ENCODE data around the gene RAP1GAP2.

Gene RAP1GAP2

DNA sequence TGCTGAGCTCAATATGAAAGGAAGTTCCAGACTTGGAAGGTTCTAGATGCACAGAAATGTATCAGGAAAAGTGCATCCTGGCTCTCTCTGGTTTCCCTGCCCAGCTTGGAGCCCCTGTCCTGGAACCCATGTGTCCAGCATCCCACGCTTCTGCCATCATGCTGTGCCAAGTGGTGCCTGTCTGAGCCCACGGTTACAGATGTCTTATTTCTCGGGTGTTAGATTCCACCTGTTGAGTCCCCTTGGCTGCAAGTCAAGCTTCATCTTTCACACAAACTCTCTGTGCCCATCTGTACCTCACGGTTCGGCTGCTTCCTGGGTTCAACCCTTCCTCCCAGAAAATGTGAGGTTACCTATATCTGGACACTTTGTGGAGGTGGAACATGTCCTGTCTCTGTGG, 244.6 kb downstream of the RAP1GAP2 start:
- Histone ChIP-seq H3K4me3 (ENCODE audit: low read depth in 1 of 2, low read length in 2 of 2) (no peak overlapping the region), H4K20me1 (ENCODE audit: insufficient read depth, low read length) (no peaks in the 10 kb centered on the region), H3K9me3 (ENCODE audit: insufficient read depth, low read length, severe bottlenecking) (peaks cover 2% of the 10 kb centered on the region), H3K9ac (ENCODE audit: low read depth, low read length) (no peak overlapping the region), H3K27me3 (ENCODE audit: insufficient read depth, low read length, poor library complexity) (peaks cover 2% of the 10 kb centered on the region), H3K79me2 (ENCODE audit: insufficient read depth, low read length) (no peaks in the 10 kb centered on the region), H2AFZ (ENCODE audit: low read depth, low read length) (no peak overlapping the region), H3K4me2 (ENCODE audit: insufficient read depth, low read length) (no peak overlapping the region), H3K27ac (ENCODE audit: low read length) (no peak overlapping the region), H3K36me3 (ENCODE audit: insufficient read depth, low read length) (no peaks in the 10 kb centered on the region), H3K4me1 (ENCODE audit: insufficient read depth, low read length) (no peaks in the 10 kb centered on the region)
- no peak for ATAC-seq (ENCODE audit: insufficient read depth, low read depth)
- no peak for DNase-seq
- TF ChIP-seq EZH2 (IDR thresholded peaks at IDR 0.05; ENCODE audit: borderline replicate concordance, low read depth, low read length, severe bottlenecking) = no peak
- TF ChIP-seq, protein P1, sequence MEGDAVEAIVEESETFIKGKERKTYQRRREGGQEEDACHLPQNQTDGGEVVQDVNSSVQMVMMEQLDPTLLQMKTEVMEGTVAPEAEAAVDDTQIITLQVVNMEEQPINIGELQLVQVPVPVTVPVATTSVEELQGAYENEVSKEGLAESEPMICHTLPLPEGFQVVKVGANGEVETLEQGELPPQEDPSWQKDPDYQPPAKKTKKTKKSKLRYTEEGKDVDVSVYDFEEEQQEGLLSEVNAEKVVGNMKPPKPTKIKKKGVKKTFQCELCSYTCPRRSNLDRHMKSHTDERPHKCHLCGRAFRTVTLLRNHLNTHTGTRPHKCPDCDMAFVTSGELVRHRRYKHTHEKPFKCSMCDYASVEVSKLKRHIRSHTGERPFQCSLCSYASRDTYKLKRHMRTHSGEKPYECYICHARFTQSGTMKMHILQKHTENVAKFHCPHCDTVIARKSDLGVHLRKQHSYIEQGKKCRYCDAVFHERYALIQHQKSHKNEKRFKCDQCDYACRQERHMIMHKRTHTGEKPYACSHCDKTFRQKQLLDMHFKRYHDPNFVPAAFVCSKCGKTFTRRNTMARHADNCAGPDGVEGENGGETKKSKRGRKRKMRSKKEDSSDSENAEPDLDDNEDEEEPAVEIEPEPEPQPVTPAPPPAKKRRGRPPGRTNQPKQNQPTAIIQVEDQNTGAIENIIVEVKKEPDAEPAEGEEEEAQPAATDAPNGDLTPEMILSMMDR (IDR thresholded peaks at IDR 0.05; ENCODE audit: borderline replicate concordance, extremely low read depth, low read length, poor library complexity, severe bottlenecking) = no peak

DNA sequence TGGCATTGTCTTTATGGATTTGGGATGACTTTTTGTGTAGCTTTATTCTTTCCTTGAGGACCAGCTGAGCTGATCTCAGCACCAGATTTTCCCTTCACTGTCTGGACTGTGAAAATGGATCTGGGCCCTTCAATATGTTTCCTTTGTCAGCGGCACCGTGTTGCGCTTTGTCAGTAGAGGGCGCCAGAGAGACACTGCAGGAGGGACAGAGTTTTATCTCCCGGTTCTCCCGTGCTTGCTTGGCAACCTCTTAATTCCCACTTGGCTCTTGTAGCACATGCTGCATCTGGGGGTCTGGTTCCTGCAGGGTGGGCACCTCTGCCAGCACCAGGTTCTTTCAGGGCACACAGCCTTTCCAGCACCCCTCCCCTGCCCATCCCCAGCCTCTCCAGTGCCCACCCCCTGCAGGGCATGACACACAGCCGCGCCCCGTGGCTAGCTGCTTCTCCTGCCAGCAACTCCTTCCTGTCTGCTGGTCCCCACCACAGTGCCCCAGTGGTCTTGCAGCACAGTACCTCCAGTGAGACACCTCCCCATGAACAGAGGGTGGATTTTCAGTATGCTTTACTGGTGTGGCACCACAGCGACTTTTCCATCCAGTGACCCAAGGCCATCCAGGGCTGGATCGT, 247.6 kb downstream of the RAP1GAP2 start:
- Histone ChIP-seq H3K4me3 (ENCODE audit: low read depth in 1 of 2, low read length in 2 of 2) (no peak overlapping the region), H3K9me3 (ENCODE audit: insufficient read depth, low read length, severe bottlenecking) (peaks cover 2% of the 10 kb centered on the region), H3K27me3 (ENCODE audit: insufficient read depth, low read length, poor library complexity) (peaks cover 11% of the 10 kb centered on the region), H3K9ac (ENCODE audit: low read depth, low read length) (no peak overlapping the region), H3K4me1 (ENCODE audit: insufficient read depth, low read length) (peaks cover 4% of the 10 kb centered on the region), H3K79me2 (ENCODE audit: insufficient read depth, low read length) (no peaks in the 10 kb centered on the region), H3K4me2 (ENCODE audit: insufficient read depth, low read length) (no peak overlapping the region), H3K36me3 (ENCODE audit: insufficient read depth, low read length) (no peaks in the 10 kb centered on the region), H2AFZ (ENCODE audit: low read depth, low read length) (no peak overlapping the region), H3K27ac (ENCODE audit: low read length) (no peak overlapping the region), H4K20me1 (ENCODE audit: insufficient read depth, low read length) (no peaks in the 10 kb centered on the region)
- DNase-seq (peak; percentile 46), ATAC-seq (ENCODE audit: insufficient read depth, low read depth) (no peak)
- TF ChIP-seq EZH2 (IDR thresholded peaks at IDR 0.05; ENCODE audit: borderline replicate concordance, low read depth, low read length, severe bottlenecking) = no peak
- TF ChIP-seq, protein P1 (IDR thresholded peaks at IDR 0.05; ENCODE audit: borderline replicate concordance, extremely low read depth, low read length, poor library complexity, severe bottlenecking) = peak; percentile 72

DNA sequence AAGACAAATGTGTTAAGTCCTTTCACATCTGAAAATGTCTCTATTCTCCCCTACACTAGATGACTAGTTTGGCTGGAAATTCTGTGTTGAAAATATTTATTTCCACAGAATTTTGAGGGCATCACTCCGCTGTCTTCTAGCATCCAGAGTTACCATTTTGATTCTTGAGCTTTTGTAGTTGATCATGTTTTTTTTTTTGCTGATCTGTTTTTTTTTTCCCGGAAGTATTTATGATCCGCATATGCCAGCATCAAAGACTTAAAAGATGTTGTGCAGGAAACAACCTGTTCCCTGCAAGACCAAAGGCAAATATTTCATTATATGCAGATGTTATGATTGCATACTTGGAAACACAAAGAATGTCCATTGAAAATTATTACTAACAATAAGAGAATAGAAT, 250.5 kb downstream of the RAP1GAP2 start:
- Histone ChIP-seq H3K4me3 (ENCODE audit: low read depth in 1 of 2, low read length in 2 of 2) (no peak overlapping the region), H2AFZ (ENCODE audit: low read depth, low read length) (no peak overlapping the region), H3K79me2 (ENCODE audit: insufficient read depth, low read length) (no peaks in the 10 kb centered on the region), H3K9me3 (ENCODE audit: insufficient read depth, low read length, severe bottlenecking) (peaks cover 2% of the 10 kb centered on the region), H3K36me3 (ENCODE audit: insufficient read depth, low read length) (no peaks in the 10 kb centered on the region), H3K9ac (ENCODE audit: low read depth, low read length) (no peak overlapping the region), H3K27ac (ENCODE audit: low read length) (no peak overlapping the region), H3K27me3 (ENCODE audit: insufficient read depth, low read length, poor library complexity) (peaks cover 16% of the 10 kb centered on the region), H3K4me2 (ENCODE audit: insufficient read depth, low read length) (no peak overlapping the region), H3K4me1 (ENCODE audit: insufficient read depth, low read length) (peaks cover 8% of the 10 kb centered on the region), H4K20me1 (ENCODE audit: insufficient read depth, low read length) (no peaks in the 10 kb centered on the region)
- DNase-seq = no peak
- no peak for ATAC-seq (ENCODE audit: insufficient read depth, low read depth)
- TF ChIP-seq, protein P1 (IDR thresholded peaks at IDR 0.05; ENCODE audit: borderline replicate concordance, extremely low read depth, low read length, poor library complexity, severe bottlenecking) = no peak
- no peak for TF ChIP-seq EZH2 (IDR thresholded peaks at IDR 0.05; ENCODE audit: borderline replicate concordance, low read depth, low read length, severe bottlenecking)

All from DND-41 (cell line).